GM12864 (cell line): ENCODE data around the gene SYNGAP1.

Experiments
- DNase-seq: peaks from one replicate; pipeline ENCODE4 v3.0.0-alpha.2; 2011; ENCODE audit warnings: low read depth
- H3K4me3 ChIP-seq: 2 replicates; pipeline ENCODE4 v1.5.1; 2011; ENCODE audit warnings: mild to moderate bottlenecking, low read depth, low read length, control low read depth
- CTCF ChIP-seq: IDR thresholded peaks from 2 replicates; pipeline ENCODE4 v1.5.1; 2011; ENCODE audit warnings: low read depth, mild to moderate bottlenecking, moderate library complexity, low read length, control low read depth, inconsistent platforms; ENCODE audit errors: missing control alignments

SYNGAP1 gene

GRCh38 chr6:33453393-33454008 is 33.6 kb downstream of the SYNGAP1 start:
- no peak for DNase-seq
- TF ChIP-seq CTCF, result no peak
- peak overlapping the region; percentile 86 for H3K4me3 ChIP-seq

GRCh38 chr6:33454009-33454946 is 34.4 kb downstream of the SYNGAP1 start, which contains the start of gene ZBTB9:
Gene ZBTB9 (plus strand): TSS chr6:33454576. CDS start chr6:33455101, 525 bp downstream.
- peak; percentile 86 for DNase-seq
- H3K4me3 ChIP-seq, result peak within 1 kb of the TSS; percentile 86
- no peak for TF ChIP-seq CTCF

DNA sequence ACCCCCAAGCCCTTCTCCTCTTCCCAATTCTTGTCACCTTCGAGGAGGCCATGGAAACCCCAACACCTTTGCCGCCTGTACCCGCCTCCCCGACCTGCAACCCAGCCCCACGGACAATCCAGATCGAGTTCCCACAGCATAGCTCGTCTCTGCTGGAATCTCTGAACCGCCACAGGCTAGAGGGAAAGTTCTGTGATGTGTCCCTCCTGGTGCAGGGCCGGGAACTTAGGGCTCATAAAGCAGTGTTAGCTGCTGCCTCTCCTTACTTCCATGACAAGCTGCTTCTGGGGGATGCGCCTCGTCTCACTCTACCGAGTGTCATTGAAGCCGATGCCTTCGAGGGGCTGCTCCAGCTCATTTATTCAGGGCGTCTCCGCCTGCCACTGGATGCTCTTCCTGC is 35.2 kb downstream of the SYNGAP1 start:
- no peak for DNase-seq
- H3K4me3 ChIP-seq, result peak overlapping the region; percentile 86
- TF ChIP-seq CTCF, result no peak

GRCh38 chr6:33456156-33456555 is 36.3 kb downstream of the SYNGAP1 start:
- TF ChIP-seq CTCF, result no peak
- no peak for DNase-seq
- no peak overlapping the region for H3K4me3 ChIP-seq

DNA sequence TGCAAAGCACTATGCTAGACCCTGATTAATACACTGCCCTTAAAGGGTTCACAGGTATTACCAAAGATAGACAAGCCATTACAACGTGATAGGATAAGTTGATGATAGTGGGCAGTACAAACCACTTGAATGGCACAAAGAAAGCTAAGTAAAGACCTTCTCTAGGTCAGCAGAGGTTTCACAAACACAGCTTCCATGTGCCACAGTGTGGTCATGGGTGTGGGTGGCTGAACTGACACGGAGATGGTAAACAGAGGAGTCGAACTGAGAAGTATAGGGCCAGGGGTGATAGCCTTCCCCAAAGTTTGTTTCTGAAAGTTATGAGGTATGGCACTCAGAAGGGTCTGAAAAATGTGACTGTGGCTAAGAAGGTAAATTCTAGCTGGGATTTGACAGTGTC is 38.8 kb downstream of the SYNGAP1 start:
- no peak overlapping the region for H3K4me3 ChIP-seq
- no peak for DNase-seq
- TF ChIP-seq CTCF, result no peak

GRCh38 chr6:33459226-33459625 is 39.4 kb downstream of the SYNGAP1 start:
- no peak for TF ChIP-seq CTCF
- no peak for DNase-seq
- H3K4me3 ChIP-seq, result no peak overlapping the region
